ENCODE measurements around the gene TULP1.
A peak's percentile ranks its signal among the peaks of the same experiment; 100 is the strongest.
"Not testable (repeated sequence)": the region's sequence is repeated elsewhere in the genome, so short reads cannot be mapped to it uniquely, and the experiment has no call there.

The TULP1 gene

GRCh38 chr6:35519313-35520015 is 6.8 kb upstream of the TULP1 start:
- DNase-seq = no peak

GRCh38 chr6:35518566-35519312 is 6.0 kb upstream of the TULP1 start:
- DNase-seq = no peak

GRCh38 chr6:35517978-35518377 is 5.3 kb upstream of the TULP1 start:
- not testable (repeated sequence) for DNase-seq

- no peak for DNase-seq
Observed at GRCh38 chr6:35516712-35517111, 4.0 kb upstream of the TULP1 start.

GRCh38 chr6:35515939-35516338 is 3.2 kb upstream of the TULP1 start:
- not testable (repeated sequence) for DNase-seq

- no peak for DNase-seq
Observed at GRCh38 chr6:35514587-35514986, 1.9 kb upstream of the TULP1 start.

- DNase-seq = no peak
Observed at GRCh38 chr6:35512006-35512405, 690 bp downstream of the TULP1 start.

GRCh38 chr6:35511562-35511941 is 1.1 kb downstream of the TULP1 start:
- DNase-seq = no peak

GRCh38 chr6:35510916-35511561 is 1.7 kb downstream of the TULP1 start:
- DNase-seq = no peak

GRCh38 chr6:35508542-35508941 is 4.2 kb downstream of the TULP1 start:
- no peak for DNase-seq

GRCh38 chr6:35508027-35508426 is 4.7 kb downstream of the TULP1 start:
- no peak for DNase-seq

- DNase-seq = no peak
Observed at GRCh38 chr6:35507221-35507620, 5.5 kb downstream of the TULP1 start.

- DNase-seq = no peak
Observed at GRCh38 chr6:35506536-35506935, 6.2 kb downstream of the TULP1 start.

GRCh38 chr6:35505999-35506412 is 6.7 kb downstream of the TULP1 start:
- DNase-seq = no peak

GRCh38 chr6:35503534-35503933 is 9.2 kb downstream of the TULP1 start:
- DNase-seq = no peak

GRCh38 chr6:35501784-35502183 is 10.9 kb downstream of the TULP1 start:
- no peak for DNase-seq

GRCh38 chr6:35500782-35501181 is 11.9 kb downstream of the TULP1 start:
- no peak for DNase-seq

GRCh38 chr6:35499372-35499771 is 13.3 kb downstream of the TULP1 start:
- no peak for DNase-seq

GRCh38 chr6:35498422-35499067 is 14.2 kb downstream of the TULP1 start:
- no peak for DNase-seq

- DNase-seq = no peak
Observed at GRCh38 chr6:35497571-35498421, 14.9 kb downstream of the TULP1 start.

- peak; percentile 37 for DNase-seq
Observed at GRCh38 chr6:35496841-35497570, 15.7 kb downstream of the TULP1 start, which contains the start of gene TEAD3. Gene TEAD3 (minus strand): TSS chr6:35497079.

Data from GOT3 (cell line).